Endothelial cell of umbilical vein (primary cell): ENCODE results near the gene POLR2C. TPM values are rescaled to one million over a fixed set of nuclear protein-coding genes. Genes with fewer than 3 reads are reported as not detected.

ENCODE experiments used
- BruUV-seq: library from RNA; stranded (reverse); fragments of 400-500 nt; replicated peaks from 2 replicates; lab custom pipeline; 2021; lab: Mats Ljungman, UMichigan
- CTCF ChIA-PET: fragments of 300-600, 350-600 bp; sonication (Branson Sonifier 250); formaldehyde crosslinking; loops from one replicate; lab custom pipeline; 2021; ENCODE audit warnings: antibody characterized with exemption, inconsistent platforms; lab: Charles Lee
- POLR2A ChIA-PET: fragments of 300-600, 350-600 bp; sonication (Branson Sonifier 250); formaldehyde crosslinking; loops from one replicate; lab custom pipeline; 2021; ENCODE audit warnings: antibody characterized with exemption, inconsistent platforms; lab: Charles Lee
- DNase-seq: peaks from one replicate; pipeline ENCODE4 v3.0.0-alpha.2; 2011; ENCODE audit warnings: low read depth, low spot score
- FAIRE-seq: peaks from 2 replicates; lab custom pipeline; 2011; peaks lifted over from hg19 to GRCh38; lab: Jason Lieb, UNC
- H2AFZ ChIP-seq: 2 replicates; pipeline ENCODE4 v1.6.0; 2012; ENCODE audit warnings: low read depth, low read length, control low read depth, inconsistent platforms
- H3K27ac ChIP-seq: 2 replicates; pipeline ENCODE4 v1.5.1; 2011; ENCODE audit warnings: low read depth, mild to moderate bottlenecking, control low read depth, low read length, moderate library complexity; ENCODE audit not compliant: insufficient read depth
- H3K27me3 ChIP-seq, 2 experiments: 2 replicates each; pipeline versions ENCODE4 v1.6.0 to v1.6.1; 2011; ENCODE audit warnings: low read length in 2 of 2, mixed read lengths in 1 of 2; ENCODE audit not compliant: control insufficient read depth in 2 of 2, insufficient read depth in 2 of 2
- H3K36me3 ChIP-seq, 2 experiments: 2 replicates in 1 of 2; 3 replicates in 1 of 2; pipeline ENCODE4 v1.5.1; 2011; ENCODE audit warnings: low read length in 2 of 2, mild to moderate bottlenecking in 1 of 2, moderate library complexity in 1 of 2; ENCODE audit not compliant: control insufficient read depth in 2 of 2, insufficient read depth in 2 of 2; ENCODE audit errors: extremely low read depth in 1 of 2
- H3K4me1 ChIP-seq: 3 replicates; pipeline ENCODE4 v1.5.1; 2011; ENCODE audit warnings: mild to moderate bottlenecking, low read length; ENCODE audit not compliant: control insufficient read depth, insufficient read depth; ENCODE audit errors: extremely low read depth
- H3K4me2 ChIP-seq: 2 replicates; pipeline ENCODE4 v1.6.1; 2011; ENCODE audit warnings: low read length, control low read depth, mixed read lengths; ENCODE audit not compliant: insufficient read depth
- H3K4me3 ChIP-seq, 3 experiments: fragments of 200-600 bp in 1 of 3; sonication (generic), shearing (Covaris generic) in 1 of 3; replicated peaks in 1 of 3; 2 replicates each; pipeline ENCODE4 v1.5.1; 2011 to 2016; ENCODE audit warnings: control low read depth in 3 of 3, low read length in 3 of 3, mild to moderate bottlenecking in 2 of 3, inconsistent platforms in 1 of 3, low read depth in 1 of 3, moderate library complexity in 1 of 3; ENCODE audit not compliant: insufficient read depth in 1 of 3
- H3K79me2 ChIP-seq: 2 replicates; pipeline ENCODE4 v1.6.0; 2012; ENCODE audit warnings: low read length, inconsistent platforms; ENCODE audit not compliant: control insufficient read depth, insufficient read depth
- H3K9ac ChIP-seq: replicated peaks from 2 replicates; pipeline ENCODE3; 2011; ENCODE audit warnings: low read length, control low read depth; ENCODE audit not compliant: insufficient read depth; ENCODE audit errors: extremely low read depth
- H3K9me1 ChIP-seq: replicated peaks from 3 replicates; pipeline ENCODE4 v1.6.0; 2011; ENCODE audit warnings: mild to moderate bottlenecking, low read length; ENCODE audit not compliant: control insufficient read depth, insufficient read depth; ENCODE audit errors: extremely low read depth
- H3K9me3 ChIP-seq: replicated peaks from 2 replicates; pipeline ENCODE4 v1.5.1; 2012; ENCODE audit warnings: low read length, inconsistent platforms; ENCODE audit not compliant: control insufficient read depth, insufficient read depth
- H4K20me1 ChIP-seq: replicated peaks from 2 replicates; pipeline ENCODE3; 2011; ENCODE audit warnings: mild to moderate bottlenecking, low read length; ENCODE audit not compliant: control insufficient read depth, insufficient read depth; ENCODE audit errors: extremely low read depth
- MYC ChIP-seq: IDR thresholded peaks from one replicate; pipeline ENCODE4 v1.6.1; 2011; ENCODE audit warnings: mild to moderate bottlenecking, low read depth, low read length
- dilution Hi-C: fragments of 300-500 bp; cut with MboI; formaldehyde crosslinking; loops from one replicate; pipeline ENCODE4 v1.15.0; 2019; ENCODE audit warnings: low sequenced_read_pairs; ENCODE audit not compliant: extremely low pct_ligation_motif_present
- intact Hi-C: fragments of 100-400 bp; cut with micrococcal nuclease; formaldehyde crosslinking; loops from one replicate; pipeline ENCODE4 v1.10.0; 2022
- polyA plus RNA-seq, 4 experiments: library from polyadenylated mRNA; depleted of rRNA in 3 of 4; stranded (reverse) in 3 of 4; unstranded in 1 of 4; fragments of >200 nt; gene quantifications; 2 replicates each; pipeline versions ENCODE4 v1.2.1 to v1.2.3, GENCODE V29; 2011 to 2012; ENCODE audit warnings: missing spikeins in 1 of 4
- total RNA-seq: library from RNA; stranded (reverse); gene quantifications from 2 replicates; pipeline ENCODE4 v1.2.3, GENCODE V29; 2021
- TF ChIP-seq, protein P1 (sequence below), 2 donors: IDR thresholded peaks; 1 replicate in 1 of 2; 2 replicates in 1 of 2; pipeline ENCODE4 v1.5.1; 2011; ENCODE audit warnings: low read length in 2 of 2, mild to moderate bottlenecking in 2 of 2, moderate library complexity in 2 of 2, control low read depth in 1 of 2, inconsistent platforms in 1 of 2, low read depth in 1 of 2; ENCODE audit not compliant: insufficient read depth in 1 of 2; ENCODE audit errors: extremely low read depth in 1 of 2

Gene POLR2C
- total and polyA plus RNA-seq, 2 donors (not counting 3 experiments of a cell fraction or from before 2014, with no cell fraction given), result 65.2 to 129 TPM

DNA sequence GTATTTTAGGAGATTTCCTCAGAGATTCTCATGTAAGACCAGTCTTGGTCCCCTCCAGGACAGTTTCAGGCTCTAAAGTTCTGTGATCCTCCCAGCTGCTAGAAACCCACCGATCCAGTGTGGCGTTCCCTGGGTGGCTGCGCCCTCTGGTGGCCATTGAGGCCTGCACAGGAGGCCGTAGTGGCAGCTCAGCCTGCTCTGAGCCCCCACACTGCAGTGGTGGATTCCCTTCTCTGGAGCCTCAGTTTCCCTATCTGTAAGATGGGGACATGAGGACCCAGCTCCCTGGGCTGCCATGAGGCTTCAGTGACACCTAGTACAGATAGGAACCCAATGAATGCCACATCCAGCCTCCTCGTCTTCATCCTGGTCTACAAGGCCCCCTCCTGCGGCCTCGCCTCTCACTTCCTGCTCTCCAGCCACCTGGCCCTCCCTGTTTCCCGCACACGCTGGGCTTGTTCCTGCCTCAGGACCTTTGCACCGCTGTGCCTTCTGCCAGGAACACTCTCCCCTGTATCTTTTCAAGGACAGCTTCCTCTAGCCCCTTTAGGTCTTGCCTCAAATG is 57.4 kb downstream of the POLR2C start:
- CTCF ChIA-PET, result interaction anchor here (0.6 to 5.4 kb wide), 31 partner anchors 8 to 219 kb away, joined by 3 to 77 read pairs (median 7); partner anchors contain the start of genes ADGRG5, CCDC102A, CIAPIN1 and COQ9
- FAIRE-seq (peak; percentile 90), DNase-seq (peak; percentile 59)
- no TSS peak for BruUV-seq
- Histone ChIP-seq H3K9me1 (no peaks in the 10 kb centered on the region), H2AFZ (no peak overlapping the region), H3K27me3 (no peaks in the 10 kb centered on the region), H3K9ac (no peak overlapping the region), H4K20me1 (no peaks in the 10 kb centered on the region), H3K4me2 (no peak overlapping the region), H3K36me3 (peaks cover 0 to 2% of the 10 kb centered on the region in 2 experiments), H3K4me3 (no peak overlapping the region), H3K4me1 (peaks cover 3% of the 10 kb centered on the region), H3K79me2 (no peaks in the 10 kb centered on the region), H3K9me3 (no peaks in the 10 kb centered on the region), H3K27ac (no peak overlapping the region)
- TF ChIP-seq, protein P1, sequence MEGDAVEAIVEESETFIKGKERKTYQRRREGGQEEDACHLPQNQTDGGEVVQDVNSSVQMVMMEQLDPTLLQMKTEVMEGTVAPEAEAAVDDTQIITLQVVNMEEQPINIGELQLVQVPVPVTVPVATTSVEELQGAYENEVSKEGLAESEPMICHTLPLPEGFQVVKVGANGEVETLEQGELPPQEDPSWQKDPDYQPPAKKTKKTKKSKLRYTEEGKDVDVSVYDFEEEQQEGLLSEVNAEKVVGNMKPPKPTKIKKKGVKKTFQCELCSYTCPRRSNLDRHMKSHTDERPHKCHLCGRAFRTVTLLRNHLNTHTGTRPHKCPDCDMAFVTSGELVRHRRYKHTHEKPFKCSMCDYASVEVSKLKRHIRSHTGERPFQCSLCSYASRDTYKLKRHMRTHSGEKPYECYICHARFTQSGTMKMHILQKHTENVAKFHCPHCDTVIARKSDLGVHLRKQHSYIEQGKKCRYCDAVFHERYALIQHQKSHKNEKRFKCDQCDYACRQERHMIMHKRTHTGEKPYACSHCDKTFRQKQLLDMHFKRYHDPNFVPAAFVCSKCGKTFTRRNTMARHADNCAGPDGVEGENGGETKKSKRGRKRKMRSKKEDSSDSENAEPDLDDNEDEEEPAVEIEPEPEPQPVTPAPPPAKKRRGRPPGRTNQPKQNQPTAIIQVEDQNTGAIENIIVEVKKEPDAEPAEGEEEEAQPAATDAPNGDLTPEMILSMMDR (IDR thresholded peaks at IDR 0.05; ENCODE audit: extremely low read depth in 1 of 2, insufficient read depth in 1 of 2, low read depth in 1 of 2, low read length in 2 of 2), result peak; percentile 97 to 98
- TF ChIP-seq MYC, result no peak
- dilution Hi-C loops, result no loop called here
- POLR2A ChIA-PET, result no interaction called here
- intact Hi-C loops, result loop anchor here (1.0 kb wide), 5 partner anchors 10 to 220 kb away; partner anchors contain the start of gene POLR2C

Other genes starting within 250 kb of the POLR2C start
- gene ARL2BP, start 217.4 kb upstream of the POLR2C start, total RNA-seq, result 76.7 and 80.4 TPM in 2 replicates
- gene ARL2BP, start 217.4 kb upstream of the POLR2C start, polyA plus RNA-seq, result 103 and 111 TPM in 2 replicates
- 3.1 and 4.4 TPM in 2 replicates for gene PLLP, start 178.0 kb upstream of the POLR2C start, total RNA-seq
- 14.4 and 19.3 TPM in 2 replicates for gene PLLP, start 178.0 kb upstream of the POLR2C start, polyA plus RNA-seq
- not detected in 2 replicates for gene CCL22, start 103.9 kb upstream of the POLR2C start, total RNA-seq
- gene CCL22, start 103.9 kb upstream of the POLR2C start, polyA plus RNA-seq, result not detected in 2 replicates
- gene CX3CL1, start 90.2 kb upstream of the POLR2C start, total RNA-seq, result 1.2 and 2.3 TPM in 2 replicates
- 2.0 TPM in 2 replicates for gene CX3CL1, start 90.2 kb upstream of the POLR2C start, polyA plus RNA-seq
- not detected in 2 replicates for gene CCL17, start 57.9 kb upstream of the POLR2C start, total RNA-seq
- not detected in 2 replicates for gene CCL17, start 57.9 kb upstream of the POLR2C start, polyA plus RNA-seq
- gene CIAPIN1, start 15.3 kb upstream of the POLR2C start, total RNA-seq, result 70.9 and 77.9 TPM in 2 replicates
- 70.7 and 74.6 TPM in 2 replicates for gene CIAPIN1, start 15.3 kb upstream of the POLR2C start, polyA plus RNA-seq
- 42.1 and 42.5 TPM in 2 replicates for gene COQ9, start 15.2 kb upstream of the POLR2C start, total RNA-seq
- gene COQ9, start 15.2 kb upstream of the POLR2C start, polyA plus RNA-seq, result 78.3 and 83.6 TPM in 2 replicates
- gene DOK4, start 23.8 kb downstream of the POLR2C start, total RNA-seq, result 22.3 and 24.4 TPM in 2 replicates
- gene DOK4, start 23.8 kb downstream of the POLR2C start, polyA plus RNA-seq, result 22.5 and 23.4 TPM in 2 replicates
- gene CCDC102A, start 73.9 kb downstream of the POLR2C start, total RNA-seq, result 6.6 and 7.8 TPM in 2 replicates
- gene CCDC102A, start 73.9 kb downstream of the POLR2C start, polyA plus RNA-seq, result 12.0 and 12.2 TPM in 2 replicates
- gene ADGRG5, start 80.0 kb downstream of the POLR2C start, total RNA-seq, result not detected in 2 replicates
- gene ADGRG5, start 80.0 kb downstream of the POLR2C start, polyA plus RNA-seq, result not detected in 2 replicates
- 92.5 and 116 TPM in 2 replicates for gene ADGRG1, start 166.0 kb downstream of the POLR2C start, total RNA-seq
- 45.6 and 45.7 TPM in 2 replicates for gene ADGRG1, start 166.0 kb downstream of the POLR2C start, polyA plus RNA-seq
- not detected in 2 replicates for gene ADGRG3, start 205.6 kb downstream of the POLR2C start, total RNA-seq
- gene ADGRG3, start 205.6 kb downstream of the POLR2C start, polyA plus RNA-seq, result not detected in 2 replicates
- gene DRC7, start 232.1 kb downstream of the POLR2C start, total RNA-seq, result 0.13 TPM in 1 of 2 replicates, not detected in the other
- gene DRC7, start 232.1 kb downstream of the POLR2C start, polyA plus RNA-seq, result 0.13 and 0.77 TPM in 2 replicates